Smooth muscle cell of the brain vasculature (primary cell): ENCODE results near the gene CCNF.

ENCODE experiments used
- DNase-seq: peaks from one replicate; pipeline ENCODE4 v3.0.0-alpha.2; 2012; ENCODE audit warnings: low read depth, low spot score

The CCNF gene

GRCh38 chr16:2501946-2502895 is 73.0 kb downstream of the CCNF start:
- no peak for DNase-seq

GRCh38 chr16:2505695-2506094 is 76.4 kb downstream of the CCNF start:
- DNase-seq = no peak

GRCh38 chr16:2507052-2507659 is 77.9 kb downstream of the CCNF start:
- DNase-seq = no peak

GRCh38 chr16:2507665-2508064 is 78.4 kb downstream of the CCNF start:
- DNase-seq = no peak
